HepG2 (cell line): ENCODE data around the gene CFAP206. TPM values are rescaled to one million over a fixed set of nuclear protein-coding genes. Genes with fewer than 3 reads are reported as not detected.

Experiments
- ATAC-seq: fragments of 200-7000 bp; cut with Tn5 transposase; 3 replicates; pipeline ENCODE4 v1.9.1; 2020; ENCODE audit warnings: mild to moderate bottlenecking, moderate library complexity
- BruUV-seq: library from RNA; stranded (reverse); fragments of 400-500 nt; replicated peaks from 2 replicates; lab custom pipeline; 2021; lab: Mats Ljungman, UMichigan
- CTCF ChIA-PET: fragments of 300-600 bp; formaldehyde crosslinking; extraction: SDS; loops from one replicate; lab custom pipeline; 2021; ENCODE audit warnings: low total read pairs, inconsistent platforms, low intra/inter-chr PET ratio; lab: Yijun Ruan, JAX
- POLR2A ChIA-PET: fragments of 350-600 bp; sonication (Branson Sonifier 250); formaldehyde crosslinking; loops from one replicate; lab custom pipeline; 2020; ENCODE audit warnings: antibody characterized with exemption, inconsistent platforms; lab: Yijun Ruan, JAX
- DNase-seq: peaks from one replicate; pipeline ENCODE4 v3.0.0-alpha.2; 2015; ENCODE audit warnings: low spot score
- FAIRE-seq: peaks from 3 replicates; lab custom pipeline; 2011; peaks lifted over from hg19 to GRCh38; lab: Jason Lieb, UNC
- H2AFZ ChIP-seq: one replicate; pipeline ENCODE4 v1.6.1; 2011; ENCODE audit warnings: low read length, inconsistent platforms
- H3K27ac ChIP-seq: fragments of 300-600 bp; 3 replicates; pipeline ENCODE4 v1.8.0; 2011; ENCODE audit warnings: mixed run types, mild to moderate bottlenecking, mixed read lengths, low read length, inconsistent platforms; ENCODE audit not compliant: insufficient read depth; ENCODE audit errors: extremely low read length
- H3K27me3 ChIP-seq, 2 experiments: fragments of 200-600 bp in 1 of 2; 2 replicates in 1 of 2; 3 replicates in 1 of 2; pipeline versions ENCODE4 v1.6.0 to v1.8.0; 2011; ENCODE audit warnings: low read length in 2 of 2, mild to moderate bottlenecking in 2 of 2, moderate library complexity in 2 of 2, inconsistent platforms in 1 of 2; ENCODE audit not compliant: insufficient read depth in 2 of 2, control insufficient read depth in 1 of 2
- H3K36me3 ChIP-seq, 2 experiments: fragments of 200-600 bp in 1 of 2; replicated peaks in 1 of 2; 2 replicates in 1 of 2; 3 replicates in 1 of 2; pipeline versions ENCODE4 v1.5.1 to v1.8.0; 2011; ENCODE audit warnings: low read length in 2 of 2, inconsistent platforms in 1 of 2; ENCODE audit not compliant: insufficient read depth in 2 of 2, control insufficient read depth in 1 of 2
- H3K4me1 ChIP-seq: 2 replicates; pipeline ENCODE4 v1.5.1; 2012; ENCODE audit warnings: low read length, inconsistent platforms; ENCODE audit not compliant: insufficient read depth
- H3K4me2 ChIP-seq: 2 replicates; pipeline ENCODE4 v1.6.0; 2011; ENCODE audit warnings: low read depth, low read length, inconsistent platforms
- H3K4me3 ChIP-seq, 3 experiments: fragments of 200-600 bp in 1 of 3; sonication (generic), shearing (Covaris generic) in 1 of 3; replicated peaks in 1 of 3; 2 replicates each; pipeline ENCODE4 v1.5.1; 2011 to 2016; ENCODE audit warnings: low read length in 3 of 3, inconsistent platforms in 2 of 3, low read depth in 2 of 3, mild to moderate bottlenecking in 2 of 3, control low read depth in 1 of 3, mixed read lengths in 1 of 3; ENCODE audit not compliant: insufficient read depth in 1 of 3
- H3K79me2 ChIP-seq: one replicate; pipeline ENCODE4 v1.6.1; 2011; ENCODE audit warnings: low read length, inconsistent platforms; ENCODE audit not compliant: insufficient read depth
- H3K9ac ChIP-seq: 2 replicates; pipeline ENCODE4 v1.6.0; 2011; ENCODE audit warnings: mild to moderate bottlenecking, low read depth, low read length, inconsistent platforms; ENCODE audit not compliant: insufficient read depth
- H3K9me3 ChIP-seq: 2 replicates; pipeline ENCODE4 v1.5.1; 2012; ENCODE audit warnings: mild to moderate bottlenecking, low read length
- H4K20me1 ChIP-seq: 2 replicates; pipeline ENCODE4 v1.6.0; 2011; ENCODE audit warnings: inconsistent platforms, mild to moderate bottlenecking, low read length, moderate library complexity; ENCODE audit not compliant: insufficient read depth
- HNRNPH1 ChIP-seq: fragments of 200-400 bp; formaldehyde crosslinking; optimal IDR thresholded peaks from 2 replicates; pipeline ENCODE3; 2017; ENCODE audit warnings: mild to moderate bottlenecking, low read depth, low read length
- JDP2 ChIP-seq: sonication (generic); formaldehyde crosslinking; IDR thresholded peaks from 2 replicates; pipeline ENCODE4 v1.8.1; 2022; ENCODE audit warnings: missing genetic modification reagents, borderline replicate concordance
- JUN ChIP-seq: sonication (generic); formaldehyde crosslinking; IDR thresholded peaks from 2 replicates; pipeline ENCODE4 v1.4.0; 2020; ENCODE audit warnings: mild to moderate bottlenecking, missing genetic modification reagents
- KDM5B ChIP-seq: sonication (generic); formaldehyde crosslinking; IDR thresholded peaks from 2 replicates; pipeline ENCODE4 v1.4.0; 2020; ENCODE audit warnings: missing genetic modification reagents, mild to moderate bottlenecking, borderline replicate concordance
- LCORL ChIP-seq, 2 experiments: fragments of 450-650 bp in 1 of 2; sonication (generic) in 1 of 2; formaldehyde crosslinking in 1 of 2; IDR thresholded peaks; 2 replicates each; pipeline versions ENCODE4 v1.5.0 to v1.6.1; 2017 to 2020; ENCODE audit warnings: antibody characterized with exemption in 1 of 2, missing genetic modification reagents in 1 of 2
- MYC ChIP-seq: sonication (generic); formaldehyde crosslinking; IDR thresholded peaks from 2 replicates; pipeline ENCODE4 v1.9.0; 2021; ENCODE audit warnings: missing genetic modification reagents, borderline replicate concordance
- PITX1 ChIP-seq: sonication (generic); formaldehyde crosslinking; IDR thresholded peaks from 2 replicates; pipeline ENCODE4 v1.5.1; 2020; ENCODE audit warnings: mild to moderate bottlenecking, missing genetic modification reagents
- PPARG ChIP-seq: conservative IDR thresholded peaks from 2 replicates; pipeline ENCODE4 v1.6.1; 2016; ENCODE audit warnings: missing biosample characterization, missing genetic modification reagents
- SETDB1 ChIP-seq: sonication (generic); formaldehyde crosslinking; IDR thresholded peaks from 2 replicates; pipeline ENCODE4 v1.5.1; 2020; ENCODE audit warnings: missing genetic modification reagents, mild to moderate bottlenecking, borderline replicate concordance
- SP2 ChIP-seq: sonication (generic); formaldehyde crosslinking; IDR thresholded peaks from 2 replicates; pipeline ENCODE4 v1.5.1; 2020; ENCODE audit warnings: mild to moderate bottlenecking, missing genetic modification reagents
- ZNF431 ChIP-seq: sonication (generic); formaldehyde crosslinking; IDR thresholded peaks from 2 replicates; pipeline ENCODE4 v1.9.0; 2022; ENCODE audit warnings: missing genetic modification reagents, low read depth, mild to moderate bottlenecking, borderline replicate concordance
- ZNF616 ChIP-seq: sonication (generic); formaldehyde crosslinking; IDR thresholded peaks from 2 replicates; pipeline ENCODE4 v1.5.0; 2020; ENCODE audit warnings: low read depth, mild to moderate bottlenecking, missing genetic modification reagents
- ZNF766 ChIP-seq: sonication (generic); formaldehyde crosslinking; IDR thresholded peaks from 2 replicates; pipeline ENCODE4 v1.5.0; 2020; ENCODE audit warnings: missing genetic modification reagents, borderline replicate concordance
- WGBS: methylation state at CpG from one replicate; pipeline ENCODE4 v1.1.6; 2017; ENCODE audit warnings: low lambda C conversion rate; 5-methylcytosine and 5-hydroxymethylcytosine counted together
- in situ Hi-C: cut with HindIII; loops from 2 replicates; pipeline ENCODE4 v1.10.0; 2017; ENCODE audit warnings: low pct_unique_long_range_greater_than_20kb; ENCODE audit not compliant: extremely low pct_ligation_motif_present
- intact Hi-C: fragments of 100-400 bp; cut with micrococcal nuclease; formaldehyde crosslinking; loops from one replicate; pipeline ENCODE4 v1.10.0; 2022; ENCODE audit not compliant: unreplicated experiment
- polyA plus RNA-seq, 8 experiments: library from polyadenylated mRNA; depleted of rRNA in 3 of 8; stranded (reverse) in 7 of 8; unstranded in 1 of 8; fragments of >200 nt; fragmentation: Illumina TruSeq in 4 of 8; extraction: Trizol in 4 of 8; gene quantifications; 2 replicates each; pipeline versions ENCODE4 v1.2.1 to v1.2.3, GENCODE V29; 2011 to 2016; ENCODE audit warnings: low read depth in 4 of 8, missing spikeins in 1 of 8, mixed read lengths in 1 of 8; ENCODE audit not compliant: insufficient read depth in 1 of 8
- total RNA-seq, 5 experiments: library from RNA; depleted of rRNA; stranded (reverse); fragments of >200 nt; fragmentation: Illumina TruSeq; extraction: Trizol; gene quantifications; 2 replicates each; pipeline ENCODE4 v1.2.3, GENCODE V29; 2016; ENCODE audit warnings: low read depth in 1 of 5
- TF ChIP-seq, protein P1 (sequence below): sonication (generic); formaldehyde crosslinking; IDR thresholded peaks from 2 replicates; pipeline ENCODE4 v1.4.0; 2020; ENCODE audit warnings: low read depth, mild to moderate bottlenecking, missing genetic modification reagents
- TF ChIP-seq, protein P2 (sequence below): fragments of 450-650 bp; IDR thresholded peaks from 2 replicates; pipeline ENCODE4 v1.6.1; 2017

The CFAP206 gene
- total and polyA plus RNA-seq, 2 of the 13 experiments (the other 11 are each of a cell fraction or from before 2014, with no cell fraction given): not detected

DNA sequence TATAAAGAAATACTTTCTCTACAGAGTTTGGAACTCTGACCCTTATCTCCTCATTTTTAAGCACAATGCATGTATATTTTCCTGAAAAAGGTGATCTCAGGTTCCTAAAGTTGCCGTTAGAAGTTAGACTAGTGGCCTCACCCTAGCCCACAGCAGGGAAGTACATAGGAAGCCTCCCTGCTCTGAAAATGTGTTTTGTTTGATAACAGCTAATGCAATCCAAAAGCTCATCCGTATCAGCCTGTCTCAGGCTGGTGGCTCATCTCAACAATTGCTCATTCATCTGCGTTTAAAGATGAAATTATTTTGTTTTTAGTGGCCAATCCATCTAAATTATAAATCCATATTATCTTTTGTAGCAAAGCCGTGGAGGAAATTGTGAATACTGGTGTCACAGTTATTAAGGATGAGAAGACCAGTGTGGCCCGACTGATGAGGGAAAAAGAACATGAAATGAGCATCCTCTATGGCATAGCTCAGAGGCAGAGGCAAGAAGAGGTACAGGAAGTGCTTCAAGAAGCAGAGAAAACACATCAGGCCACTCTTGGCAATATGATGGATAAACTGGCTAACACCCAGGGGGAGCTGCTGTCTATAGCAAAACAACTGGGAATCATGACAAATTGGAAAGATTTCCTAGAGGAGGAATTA is 43.0 kb upstream of the CFAP206 start:
- in situ Hi-C loops: no loop called here
- no peak for ATAC-seq
- no peak overlapping the region for H3K4me3 ChIP-seq
- DNase-seq: no peak
- H3K36me3 ChIP-seq: no peaks in the 10 kb centered on the region
- CTCF ChIA-PET: no interaction called here
- no peak overlapping the region for H2AFZ ChIP-seq
- no peak overlapping the region for H3K27ac ChIP-seq
- no peaks in the 10 kb centered on the region for H3K79me2 ChIP-seq
- WGBS: 76% methylated on average over 5 of the region's 5 CpGs
- BruUV-seq: no TSS peak
- H3K4me2 ChIP-seq: no peak overlapping the region
- intact Hi-C loops: no loop called here
- H4K20me1 ChIP-seq: no peaks in the 10 kb centered on the region
- no peak for TF ChIP-seq HNRNPH1
- TF ChIP-seq KDM5B: no peak
- FAIRE-seq: no peak
- no peak overlapping the region for H3K9ac ChIP-seq
- H3K27me3 ChIP-seq: no peaks in the 10 kb centered on the region
- H3K4me1 ChIP-seq: no peaks in the 10 kb centered on the region
- POLR2A ChIA-PET: no interaction called here
- H3K9me3 ChIP-seq: no peaks in the 10 kb centered on the region; the same call in 1 of the 2 replicates

DNA sequence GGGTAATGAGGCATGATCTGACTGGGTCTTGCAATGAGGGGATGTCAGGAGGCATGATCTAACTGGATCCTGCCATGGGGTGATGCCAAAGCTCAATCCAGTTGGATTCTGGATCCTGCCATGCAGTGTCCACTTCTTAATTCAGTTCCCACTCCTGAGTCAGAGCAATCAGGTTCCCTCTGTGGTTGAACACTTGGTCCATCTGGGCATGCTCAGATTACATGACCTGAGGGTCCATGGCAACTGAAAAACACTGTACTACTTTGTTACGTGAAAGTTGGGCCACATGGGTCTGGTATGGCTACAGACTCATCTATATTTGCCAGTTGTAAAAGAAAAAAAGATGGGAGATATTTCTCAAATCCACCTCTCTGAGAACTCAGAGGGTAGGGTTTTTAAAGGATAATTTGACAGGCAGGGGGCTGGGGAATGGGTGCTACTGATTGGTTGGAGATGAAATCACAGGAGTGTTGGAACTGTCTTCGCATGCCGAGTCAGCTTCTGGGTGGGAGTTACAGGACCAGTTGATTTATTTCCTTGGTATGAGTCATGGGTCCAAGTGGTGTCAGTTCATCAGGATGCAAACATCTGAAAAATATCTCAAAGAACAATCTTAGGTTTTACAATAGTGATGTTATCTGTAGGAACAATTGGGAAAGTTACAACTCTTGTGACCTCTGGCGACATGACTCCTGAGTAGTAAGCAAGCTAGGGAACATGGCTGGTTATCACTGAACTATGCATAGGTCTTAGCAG is 41.5 kb upstream of the CFAP206 start:
- H3K27me3 ChIP-seq: no peaks in the 10 kb centered on the region
- WGBS: 87% methylated on average over 4 of the region's 4 CpGs
- no peak for TF ChIP-seq PPARG (CRISPR knock-in tag)
- TF ChIP-seq JDP2 (CRISPR knock-in tag): no peak
- TF ChIP-seq, protein P1, sequence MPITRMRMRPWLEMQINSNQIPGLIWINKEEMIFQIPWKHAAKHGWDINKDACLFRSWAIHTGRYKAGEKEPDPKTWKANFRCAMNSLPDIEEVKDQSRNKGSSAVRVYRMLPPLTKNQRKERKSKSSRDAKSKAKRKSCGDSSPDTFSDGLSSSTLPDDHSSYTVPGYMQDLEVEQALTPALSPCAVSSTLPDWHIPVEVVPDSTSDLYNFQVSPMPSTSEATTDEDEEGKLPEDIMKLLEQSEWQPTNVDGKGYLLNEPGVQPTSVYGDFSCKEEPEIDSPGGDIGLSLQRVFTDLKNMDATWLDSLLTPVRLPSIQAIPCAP (CRISPR knock-in tag): no peak
- no peak for TF ChIP-seq ZNF431 (CRISPR knock-in tag)
- no peak for TF ChIP-seq SP2 (CRISPR knock-in tag)
- TF ChIP-seq, protein P2, sequence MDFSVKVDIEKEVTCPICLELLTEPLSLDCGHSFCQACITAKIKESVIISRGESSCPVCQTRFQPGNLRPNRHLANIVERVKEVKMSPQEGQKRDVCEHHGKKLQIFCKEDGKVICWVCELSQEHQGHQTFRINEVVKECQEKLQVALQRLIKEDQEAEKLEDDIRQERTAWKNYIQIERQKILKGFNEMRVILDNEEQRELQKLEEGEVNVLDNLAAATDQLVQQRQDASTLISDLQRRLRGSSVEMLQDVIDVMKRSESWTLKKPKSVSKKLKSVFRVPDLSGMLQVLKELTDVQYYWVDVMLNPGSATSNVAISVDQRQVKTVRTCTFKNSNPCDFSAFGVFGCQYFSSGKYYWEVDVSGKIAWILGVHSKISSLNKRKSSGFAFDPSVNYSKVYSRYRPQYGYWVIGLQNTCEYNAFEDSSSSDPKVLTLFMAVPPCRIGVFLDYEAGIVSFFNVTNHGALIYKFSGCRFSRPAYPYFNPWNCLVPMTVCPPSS: no peak
- no peak for TF ChIP-seq ZNF616 (CRISPR knock-in tag)
- no peak for TF ChIP-seq PITX1 (CRISPR knock-in tag)
- no peak for TF ChIP-seq ZNF766
- no peak for TF ChIP-seq JUN (CRISPR knock-in tag)
- TF ChIP-seq LCORL (IDR thresholded peaks at IDR 0.05): no peak
- no peak for TF ChIP-seq LCORL (CRISPR knock-in tag; IDR thresholded peaks at IDR 0.05)
- TF ChIP-seq SETDB1 (CRISPR knock-in tag): no peak
- no peak for TF ChIP-seq MYC (CRISPR knock-in tag)
- TF ChIP-seq, all 625 proteins: peak for 0
- in situ Hi-C loops (no loop called here), intact Hi-C loops (no loop called here)
- no peaks in the 10 kb centered on the region for H3K36me3 ChIP-seq
- H3K79me2 ChIP-seq: no peaks in the 10 kb centered on the region
- H4K20me1 ChIP-seq: no peaks in the 10 kb centered on the region
- ATAC-seq (no peak), FAIRE-seq (no peak), DNase-seq (no peak)
- no peaks in the 10 kb centered on the region; the same call in 1 of the 2 replicates for H3K9me3 ChIP-seq
- no peak overlapping the region for H2AFZ ChIP-seq
- no TSS peak for BruUV-seq
- H3K9ac ChIP-seq: no peak overlapping the region
- no peaks in the 10 kb centered on the region for H3K4me1 ChIP-seq
- no peak overlapping the region for H3K27ac ChIP-seq
- H3K4me3 ChIP-seq: no peak overlapping the region
- ChIA-PET CTCF (no interaction called here), POLR2A (no interaction called here)
- H3K4me2 ChIP-seq: no peak overlapping the region
